H1 (cell line): ENCODE measurements around the gene TNRC6B. TPM values are rescaled to one million over a fixed set of nuclear protein-coding genes. Genes with fewer than 3 reads are reported as not detected.

Source experiments
- CTCF ChIA-PET: fragments of 300-600 bp; sonication (Branson Sonifier 250); formaldehyde crosslinking; loops from one replicate; lab custom pipeline; 2021; ENCODE audit not compliant: partially characterized antibody; lab: Charles Lee
- POLR2A ChIA-PET: fragments of 300-600 bp; sonication (Branson Sonifier 250); formaldehyde crosslinking; loops from one replicate; lab custom pipeline; 2021; ENCODE audit warnings: inconsistent platforms; ENCODE audit not compliant: partially characterized antibody; lab: Charles Lee
- DNase-seq, 2 experiments: peaks; one replicate each; pipeline versions ENCODE4 v3.0.0 to v3.0.0-alpha.2; 2010 to 2022; ENCODE audit warnings: low spot score in 2 of 2, low read depth in 1 of 2, mixed read lengths in 1 of 2
- FAIRE-seq: peaks from 2 replicates; lab custom pipeline; 2011; peaks lifted over from hg19 to GRCh38; lab: Jason Lieb, UNC
- H2AFZ ChIP-seq: 2 replicates; pipeline ENCODE4 v1.8.1; 2012; ENCODE audit warnings: low read length, inconsistent platforms
- H2AK5ac ChIP-seq: 2 replicates; pipeline ENCODE4 v1.6.1; 2013; ENCODE audit warnings: low read depth, low read length
- H2BK120ac ChIP-seq: replicated peaks from 2 replicates; pipeline ENCODE3; 2013; ENCODE audit warnings: low read depth, low read length, inconsistent platforms
- H2BK12ac ChIP-seq: 2 replicates; pipeline ENCODE4 v1.6.1; 2013; ENCODE audit warnings: low read depth, low read length
- H2BK15ac ChIP-seq: 2 replicates; pipeline ENCODE4 v1.6.1; 2013; ENCODE audit warnings: low read length
- H2BK20ac ChIP-seq: 2 replicates; pipeline ENCODE4 v1.6.1; 2013; ENCODE audit warnings: low read length
- H2BK5ac ChIP-seq: 2 replicates; pipeline ENCODE4 v1.6.1; 2013; ENCODE audit warnings: low read depth, low read length
- H3K14ac ChIP-seq: 2 replicates; pipeline ENCODE4 v1.6.1; 2013; ENCODE audit warnings: inconsistent platforms; ENCODE audit not compliant: insufficient read length
- H3K18ac ChIP-seq: 2 replicates; pipeline ENCODE4 v1.6.1; 2013; ENCODE audit warnings: low read length; ENCODE audit errors: extremely low read depth
- H3K23ac ChIP-seq: 2 replicates; pipeline ENCODE4 v1.6.1; 2013; ENCODE audit warnings: inconsistent platforms; ENCODE audit not compliant: insufficient read length
- H3K23me2 ChIP-seq: 2 replicates; pipeline ENCODE4 v1.6.1; 2013; ENCODE audit warnings: low read depth, low read length
- H3K27ac ChIP-seq: 2 replicates; pipeline ENCODE4 v1.6.1; 2011; ENCODE audit warnings: low read depth, low read length, inconsistent platforms
- H3K27me3 ChIP-seq, 4 experiments: replicated peaks in 1 of 4; 1 replicate in 1 of 4; 2 replicates in 3 of 4; pipeline versions ENCODE4 v1.6.1 to v1.8.1; 2011 to 2013; ENCODE audit warnings: low read length in 3 of 4, mild to moderate bottlenecking in 3 of 4, inconsistent platforms in 2 of 4, mixed read lengths in 2 of 4, moderate library complexity in 1 of 4; ENCODE audit not compliant: control insufficient read depth in 3 of 4, insufficient read depth in 3 of 4; ENCODE audit errors: extremely low read depth in 1 of 4
- H3K36me3 ChIP-seq, 4 experiments: 2 replicates each; pipeline versions ENCODE4 v1.6.1 to v1.8.1; 2011 to 2013; ENCODE audit warnings: mild to moderate bottlenecking in 4 of 4, low read length in 3 of 4, moderate library complexity in 2 of 4, control low read depth in 1 of 4, inconsistent platforms in 1 of 4; ENCODE audit not compliant: insufficient read depth in 4 of 4, control insufficient read depth in 2 of 4
- H3K4ac ChIP-seq: replicated peaks from 2 replicates; pipeline ENCODE3; 2013; ENCODE audit warnings: low read length, low read depth, mixed read lengths, inconsistent platforms; ENCODE audit not compliant: insufficient read length
- H3K4me1 ChIP-seq, 4 experiments: replicated peaks in 1 of 4; 1 replicate in 1 of 4; 2 replicates in 3 of 4; pipeline versions ENCODE4 v1.6.1 to v1.8.1; 2011 to 2013; ENCODE audit warnings: low read length in 3 of 4, inconsistent platforms in 2 of 4, mixed read lengths in 1 of 4; ENCODE audit not compliant: insufficient read depth in 4 of 4, control insufficient read depth in 3 of 4
- H3K4me2 ChIP-seq, 2 experiments: 2 replicates each; pipeline versions ENCODE4 v1.6.1 to v1.8.1; 2011 to 2013; ENCODE audit warnings: low read depth in 2 of 2, low read length in 2 of 2, control low read depth in 1 of 2, inconsistent platforms in 1 of 2, mild to moderate bottlenecking in 1 of 2; ENCODE audit not compliant: insufficient read depth in 1 of 2
- H3K4me3 ChIP-seq, 4 experiments: fragments of 200-600, 300-600 bp in 1 of 4; sonication (generic), shearing (Covaris generic), sonication (Bioruptor Twin) in 1 of 4; 2 replicates each; pipeline versions ENCODE4 v1.5.1 to v1.8.1; 2011 to 2016; ENCODE audit warnings: low read length in 4 of 4, low read depth in 3 of 4, control low read depth in 2 of 4, inconsistent platforms in 2 of 4, mild to moderate bottlenecking in 2 of 4, mixed read lengths in 1 of 4, moderate library complexity in 1 of 4; ENCODE audit not compliant: insufficient read depth in 2 of 4; ENCODE audit errors: extremely low read depth in 1 of 4
- H3K56ac ChIP-seq: replicated peaks from 2 replicates; pipeline ENCODE3; 2013; ENCODE audit warnings: low read depth, mild to moderate bottlenecking, mixed read lengths, low read length, inconsistent platforms; ENCODE audit not compliant: insufficient read length
- H3K79me1 ChIP-seq: 2 replicates; pipeline ENCODE4 v1.6.1; 2013; ENCODE audit warnings: low read depth, low read length, control low read depth
- H3K79me2 ChIP-seq, 2 experiments: 2 replicates each; pipeline versions ENCODE4 v1.6.1 to v1.8.1; 2012 to 2013; ENCODE audit warnings: low read length in 2 of 2, mild to moderate bottlenecking in 2 of 2, inconsistent platforms in 1 of 2; ENCODE audit not compliant: insufficient read depth in 2 of 2, control insufficient read depth in 1 of 2
- H3K9ac ChIP-seq, 4 experiments: replicated peaks in 1 of 4; 1 replicate in 1 of 4; 2 replicates in 3 of 4; pipeline versions ENCODE4 v1.6.1 to v1.8.1; 2011 to 2013; ENCODE audit warnings: low read depth in 3 of 4, low read length in 3 of 4, control low read depth in 2 of 4, mild to moderate bottlenecking in 2 of 4, moderate library complexity in 2 of 4, inconsistent platforms in 1 of 4; ENCODE audit errors: extremely low read depth in 1 of 4
- H3K9me3 ChIP-seq, 2 experiments: 2 replicates each; pipeline versions ENCODE4 v1.6.1 to v1.8.1; 2012 to 2013; ENCODE audit warnings: mild to moderate bottlenecking in 2 of 2, moderate library complexity in 2 of 2, control low read depth in 1 of 2, inconsistent platforms in 1 of 2, low read depth in 1 of 2, low read length in 1 of 2, mixed read lengths in 1 of 2; ENCODE audit not compliant: insufficient read depth in 2 of 2
- H4K20me1 ChIP-seq, 2 experiments: replicated peaks in 1 of 2; 2 replicates each; pipeline versions ENCODE3 to v1.8.1; 2011 to 2013; ENCODE audit warnings: inconsistent platforms in 2 of 2, low read length in 2 of 2, mild to moderate bottlenecking in 1 of 2; ENCODE audit not compliant: insufficient read depth in 2 of 2, control insufficient read depth in 1 of 2
- H4K5ac ChIP-seq: 2 replicates; pipeline ENCODE4 v1.6.1; 2013; ENCODE audit warnings: low read length, low read depth, mixed read lengths, inconsistent platforms; ENCODE audit not compliant: insufficient read length
- H4K8ac ChIP-seq: 2 replicates; pipeline ENCODE4 v1.8.0; 2013; ENCODE audit warnings: mild to moderate bottlenecking, moderate library complexity, low read length, inconsistent platforms; ENCODE audit not compliant: insufficient read depth; ENCODE audit errors: extremely low read depth
- H4K91ac ChIP-seq: replicated peaks from 2 replicates; pipeline ENCODE3; 2013; ENCODE audit warnings: low read length, mixed read lengths, inconsistent platforms; ENCODE audit not compliant: insufficient read length
- ATF2 ChIP-seq: IDR thresholded peaks from 2 replicates; pipeline ENCODE4 v1.6.1; 2012; ENCODE audit warnings: low read length, inconsistent platforms
- CBX5 ChIP-seq: fragments of 300-800, 300-1000 bp; sonication (generic); IDR thresholded peaks from 2 replicates; pipeline ENCODE4 v1.7.1; 2016; ENCODE audit warnings: antibody characterized with exemption, low read length, low read depth
- CTBP2 ChIP-seq: IDR thresholded peaks from 2 replicates; pipeline ENCODE4 v1.7.0; 2011; ENCODE audit warnings: borderline replicate concordance, mild to moderate bottlenecking, moderate library complexity, mixed read lengths, low read length; ENCODE audit not compliant: insufficient read depth, insufficient read length
- EZH2 ChIP-seq: fragments of 200-600 bp; sonication (generic); IDR thresholded peaks from 2 replicates; pipeline ENCODE4 v1.7.1; 2012; ENCODE audit warnings: low read depth, mild to moderate bottlenecking, moderate library complexity, low read length, inconsistent platforms; ENCODE audit not compliant: severe bottlenecking
- KDM1A ChIP-seq: fragments of 200-600, 300-600 bp; sonication (generic); IDR thresholded peaks from 2 replicates; pipeline ENCODE4 v1.7.1; 2016; ENCODE audit warnings: mild to moderate bottlenecking, low read length, borderline replicate concordance
- NANOG ChIP-seq: IDR thresholded peaks from 2 replicates; pipeline ENCODE4 v1.6.1; 2011; ENCODE audit warnings: low read length, low read depth, mild to moderate bottlenecking, inconsistent platforms; ENCODE audit not compliant: insufficient read depth, poor library complexity, severe bottlenecking
- NRF1 ChIP-seq: IDR thresholded peaks from 2 replicates; pipeline ENCODE4 v1.6.1; 2011; ENCODE audit warnings: mild to moderate bottlenecking, low read depth, low read length, improper control_type of control experiment
- POLR2AphosphoS5 ChIP-seq: IDR thresholded peaks from 2 replicates; pipeline ENCODE4 v1.6.1; 2011; ENCODE audit warnings: low read depth, low read length
- RFX5 ChIP-seq: IDR thresholded peaks from 2 replicates; pipeline ENCODE4 v1.6.1; 2011; ENCODE audit warnings: low read depth, low read length, improper control_type of control experiment, borderline replicate concordance
- SIX5 ChIP-seq: IDR thresholded peaks from 2 replicates; pipeline ENCODE4 v1.6.1; 2011; ENCODE audit warnings: mild to moderate bottlenecking, low read depth, low read length
- SP2 ChIP-seq: IDR thresholded peaks from 2 replicates; pipeline ENCODE4 v1.6.1; 2012; ENCODE audit warnings: mild to moderate bottlenecking, low read length, inconsistent platforms
- WGBS, 2 experiments: shearing (Covaris generic) in 1 of 2; methylation state at CpG; one replicate each; pipeline versions ENCODE4 v1.1.6 to v1.1.7; 2013 to 2015; ENCODE audit warnings: low lambda C conversion rate in 2 of 2, mixed read lengths in 2 of 2, inconsistent platforms in 1 of 2, low coverage in 1 of 2, missing lambda C conversion rate in 1 of 2; ENCODE audit not compliant: insufficient replicate concordance in 2 of 2, insufficient coverage in 1 of 2, insufficient read length in 1 of 2; ENCODE audit errors: extremely low coverage in 1 of 2, missing lambda C conversion rate in 1 of 2; 5-methylcytosine and 5-hydroxymethylcytosine counted together
- polyA plus RNA-seq, 7 experiments: library from polyadenylated mRNA; depleted of rRNA in 3 of 7; stranded (reverse) in 5 of 7; unstranded in 2 of 7; fragments of >200 nt in 5 of 7; fragments of 200-250 nt in 2 of 7; gene quantifications; 1 replicate in 5 of 7; 2 replicates in 1 of 7; 4 replicates in 1 of 7; pipeline versions ENCODE4 v1.2.1 to v1.2.3, GENCODE V29; 2011 to 2013; ENCODE audit warnings: missing spikeins in 2 of 7, mixed read lengths in 2 of 7
- total RNA-seq: library from RNA; stranded (reverse); fragmentation: NEBNext Ultra II Directional; extraction: Animal tissue kit (Norgen Biotek cat#: 25700); gene quantifications from 2 replicates; pipeline ENCODE4 v1.2.1, GENCODE V29; 2021

TNRC6B gene
- total and polyA plus RNA-seq, 2 of the 8 experiments (the other 6 are each of a cell fraction or from before 2014, with no cell fraction given) = 12.5 to 48.9 TPM

GRCh38 chr22:40232624-40233023 lies 54.9 kb downstream of the TNRC6B start:
- 88% methylated on average over 15 of the region's 15 CpGs; no CpG with 5 or more reads in 1 of the 2 experiments for WGBS, 2 experiments

More at GRCh38 chr22:40232624-40233023, 54.9 kb downstream of the TNRC6B start:
- TF ChIP-seq EZH2 (no peak), SIX5 (no peak), CBX5 (no peak), CTBP2 (no peak), KDM1A (no peak), NANOG (no peak), ATF2 (no peak), NRF1 (no peak), SP2 (no peak), RFX5 (no peak), POLR2AphosphoS5 (no peak)
- TF ChIP-seq, all 59 proteins: peak for 0
- H2BK20ac ChIP-seq = no peak overlapping the region
- H3K79me1 ChIP-seq = peaks cover 10% of the 10 kb centered on the region
- no peak overlapping the region for H3K9ac ChIP-seq
- no peak overlapping the region for H4K5ac ChIP-seq
- peaks cover 8 to 19% of the 10 kb centered on the region in 2 experiments for H4K20me1 ChIP-seq
- H2AK5ac ChIP-seq = no peak overlapping the region
- peaks cover 1 to 5% (median 4%) of the 10 kb centered on the region in 4 experiments; a peak in 4 of 7 replicates for H3K4me1 ChIP-seq
- H4K91ac ChIP-seq = no peak overlapping the region
- H3K27ac ChIP-seq = no peak overlapping the region
- H3K79me2 ChIP-seq = peaks cover 6 to 92% of the 10 kb centered on the region in 2 experiments
- H3K23ac ChIP-seq = no peak overlapping the region
- DNase-seq (no peak), FAIRE-seq (no peak)
- ChIA-PET CTCF (interaction anchor here (0.6 kb wide), 1 partner anchor 438 kb away, joined by 3 read pairs; no protein-coding TSS in a partner anchor), POLR2A (interaction anchor here (1.7 kb wide), 1 partner anchor 55 kb away, joined by 6 read pairs; the partner anchor contains the start of gene TNRC6B)
- no peak overlapping the region for H2BK5ac ChIP-seq
- no peak overlapping the region for H3K4me2 ChIP-seq
- H3K56ac ChIP-seq = no peak overlapping the region
- no peak overlapping the region for H3K18ac ChIP-seq
- no peak overlapping the region for H2BK15ac ChIP-seq
- no peaks in the 10 kb centered on the region for H3K9me3 ChIP-seq
- no peak overlapping the region for H3K4me3 ChIP-seq
- H2BK12ac ChIP-seq = no peak overlapping the region
- peaks cover 0 to 8% (median 0%) of the 10 kb centered on the region in 4 experiments; a peak in 2 of 8 replicates for H3K36me3 ChIP-seq
- no peak overlapping the region for H4K8ac ChIP-seq
- H3K23me2 ChIP-seq = no peaks in the 10 kb centered on the region
- H3K27me3 ChIP-seq = no peaks in the 10 kb centered on the region
- H2AFZ ChIP-seq = no peak overlapping the region
- H3K14ac ChIP-seq = no peak overlapping the region
- no peak overlapping the region for H3K4ac ChIP-seq
- H2BK120ac ChIP-seq = no peak overlapping the region
